HG03064 (cell line): ENCODE data around the gene GPR62.
"Not testable (repeated sequence)": the region's sequence is repeated elsewhere in the genome, so short reads cannot be mapped to it uniquely, and the experiment has no call there.

ENCODE experiments used
- ATAC-seq: cut with Tn5 transposase; IDR thresholded peaks from one replicate; pipeline ENCODE4 v1.9.1; 2021; ENCODE audit warnings: low read depth; ENCODE audit not compliant: unreplicated experiment

The GPR62 gene, protein sequence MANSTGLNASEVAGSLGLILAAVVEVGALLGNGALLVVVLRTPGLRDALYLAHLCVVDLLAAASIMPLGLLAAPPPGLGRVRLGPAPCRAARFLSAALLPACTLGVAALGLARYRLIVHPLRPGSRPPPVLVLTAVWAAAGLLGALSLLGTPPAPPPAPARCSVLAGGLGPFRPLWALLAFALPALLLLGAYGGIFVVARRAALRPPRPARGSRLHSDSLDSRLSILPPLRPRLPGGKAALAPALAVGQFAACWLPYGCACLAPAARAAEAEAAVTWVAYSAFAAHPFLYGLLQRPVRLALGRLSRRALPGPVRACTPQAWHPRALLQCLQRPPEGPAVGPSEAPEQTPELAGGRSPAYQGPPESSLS

DNA sequence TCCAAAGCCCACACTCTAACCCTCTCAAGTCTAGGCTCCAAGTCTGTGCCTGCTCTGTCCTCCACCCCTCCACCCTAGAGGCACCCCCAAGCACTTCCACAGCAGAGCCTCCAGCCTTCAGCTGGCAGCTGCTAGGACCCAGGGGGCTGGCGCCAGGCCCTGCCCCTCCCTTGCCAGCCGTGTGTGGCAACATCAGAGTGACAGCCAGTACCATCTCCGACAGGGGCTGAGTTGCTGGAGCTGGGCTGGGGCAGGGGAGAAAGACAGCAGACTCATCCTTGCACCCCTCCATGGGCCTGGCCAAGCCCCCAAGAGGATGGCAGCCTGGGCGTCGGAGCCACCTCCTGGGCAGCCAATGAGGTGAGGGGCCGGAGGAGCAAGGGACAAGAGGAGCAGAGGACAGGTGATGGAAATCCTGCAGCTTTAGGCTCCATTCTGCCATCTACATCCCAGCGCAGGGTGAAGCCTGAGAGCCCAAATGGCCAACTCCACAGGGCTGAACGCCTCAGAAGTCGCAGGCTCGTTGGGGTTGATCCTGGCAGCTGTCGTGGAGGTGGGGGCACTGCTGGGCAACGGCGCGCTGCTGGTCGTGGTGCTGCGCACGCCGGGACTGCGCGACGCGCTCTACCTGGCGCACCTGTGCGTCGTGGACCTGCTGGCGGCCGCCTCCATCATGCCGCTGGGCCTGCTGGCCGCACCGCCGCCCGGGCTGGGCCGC lies at the start of gene GPR62:
Gene GPR62 (plus strand): TSS at position 207 of the 718 bp plus-strand sequence. CDS start 272 bp downstream, at position 479.
- no peak for ATAC-seq

GRCh38 chr3:51908026-51908425 lies 47.2 kb upstream of the GPR62 start:
- no peak for ATAC-seq

GRCh38 chr3:51916418-51916817 lies 38.8 kb upstream of the GPR62 start:
- no peak for ATAC-seq

- no peak for ATAC-seq
Measured at GRCh38 chr3:51921081-51921578, 34.1 kb upstream of the GPR62 start.

GRCh38 chr3:51927061-51927977 lies 27.9 kb upstream of the GPR62 start:
- ATAC-seq: no peak

GRCh38 chr3:51928438-51928837 lies 26.7 kb upstream of the GPR62 start:
- ATAC-seq: no peak

GRCh38 chr3:51928981-51929380 lies 26.2 kb upstream of the GPR62 start:
- ATAC-seq: not testable (repeated sequence)

DNA sequence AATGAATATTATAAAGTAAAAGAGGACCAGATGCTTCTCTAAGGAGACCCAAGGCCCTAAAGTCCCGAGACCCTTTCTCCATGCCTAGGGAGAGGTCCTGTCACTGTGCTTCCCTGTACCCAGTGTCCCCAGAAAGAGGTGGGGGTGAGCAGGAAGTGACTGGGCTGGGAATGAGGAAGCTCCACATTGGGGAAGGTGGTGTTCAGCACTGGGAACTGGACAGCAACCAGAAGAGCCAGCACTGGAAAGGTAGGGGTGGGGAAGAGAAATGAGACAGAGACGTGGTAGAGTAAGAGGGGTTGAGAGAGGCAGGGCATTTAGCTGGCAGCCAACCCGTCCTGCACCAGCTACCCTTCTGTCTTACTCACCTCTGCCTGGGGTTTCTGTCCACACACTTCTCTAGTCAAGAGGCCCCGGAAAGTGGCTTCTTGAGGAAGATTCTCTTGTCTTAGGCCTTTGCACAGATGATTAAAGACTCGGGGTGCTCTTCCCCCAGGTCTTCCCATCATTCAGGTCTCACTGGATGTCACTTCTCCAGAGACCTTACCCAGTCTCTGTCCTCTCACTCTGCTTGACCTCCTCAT lies 25.7 kb upstream of the GPR62 start:
- ATAC-seq: no peak

GRCh38 chr3:51930439-51930838 lies 24.7 kb upstream of the GPR62 start:
- ATAC-seq: no peak

DNA sequence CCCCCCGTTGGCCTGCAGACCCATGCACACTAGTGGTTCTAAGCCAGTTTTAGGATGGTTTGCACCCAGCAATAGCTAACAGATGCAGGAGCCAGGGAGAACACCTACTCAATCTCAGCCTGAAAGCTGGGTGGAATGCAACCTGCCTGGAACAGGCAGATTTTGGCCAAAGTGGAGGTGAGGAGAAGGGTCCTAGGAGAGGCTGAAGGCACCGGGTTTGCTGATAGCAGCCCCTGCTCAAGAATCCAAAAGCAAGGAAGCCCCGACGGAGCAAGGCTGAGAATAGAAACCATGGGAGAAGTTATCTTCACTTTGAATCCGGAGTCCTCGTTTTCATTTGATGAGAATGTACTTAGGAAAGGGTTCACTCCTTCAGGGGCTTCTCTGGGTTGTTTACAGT lies 23.4 kb upstream of the GPR62 start:
- no peak for ATAC-seq

DNA sequence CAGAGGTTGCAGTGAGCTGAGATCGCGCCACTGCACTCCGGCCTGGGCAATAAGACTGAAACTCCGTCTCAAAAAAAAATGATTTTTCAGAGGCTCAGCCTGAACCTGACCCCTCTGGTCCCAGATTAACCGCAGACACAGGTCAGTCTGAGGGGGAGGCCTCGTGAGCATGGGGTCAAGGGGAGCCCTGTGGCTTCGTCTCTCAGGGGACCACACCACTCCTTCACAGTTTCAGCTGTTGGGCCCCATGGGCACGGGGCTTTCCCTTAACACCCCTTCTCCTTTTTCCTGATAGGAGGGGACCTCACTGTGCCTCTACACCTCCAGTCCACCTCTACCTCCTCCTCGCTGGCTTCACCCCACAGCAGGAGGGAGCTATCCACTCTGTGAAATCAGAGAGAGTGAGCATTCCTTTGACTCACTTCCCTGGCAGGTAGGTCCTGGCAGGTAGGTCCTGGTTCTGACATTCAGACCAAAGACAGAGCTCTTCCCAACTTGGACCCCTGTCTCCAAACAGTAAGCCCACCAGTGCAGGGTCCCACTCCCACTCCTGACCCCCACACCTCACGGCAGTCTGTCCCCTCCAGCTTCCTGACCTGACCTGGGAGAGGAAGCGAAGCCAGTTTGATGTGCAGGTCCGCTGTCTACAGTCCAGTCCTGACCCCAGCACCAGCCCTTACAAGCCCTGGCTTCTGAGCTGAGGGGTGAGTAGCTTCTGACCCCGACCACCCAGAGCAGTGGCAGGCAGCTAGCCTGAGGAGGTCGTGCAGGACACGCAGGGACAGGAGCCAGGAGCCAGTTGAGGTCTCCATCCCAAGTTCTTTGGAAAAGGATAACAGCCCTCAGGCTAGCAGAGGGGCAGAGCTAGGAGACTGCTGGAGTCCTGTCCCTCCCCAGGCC lies 22.5 kb upstream of the GPR62 start:
- no peak for ATAC-seq

DNA sequence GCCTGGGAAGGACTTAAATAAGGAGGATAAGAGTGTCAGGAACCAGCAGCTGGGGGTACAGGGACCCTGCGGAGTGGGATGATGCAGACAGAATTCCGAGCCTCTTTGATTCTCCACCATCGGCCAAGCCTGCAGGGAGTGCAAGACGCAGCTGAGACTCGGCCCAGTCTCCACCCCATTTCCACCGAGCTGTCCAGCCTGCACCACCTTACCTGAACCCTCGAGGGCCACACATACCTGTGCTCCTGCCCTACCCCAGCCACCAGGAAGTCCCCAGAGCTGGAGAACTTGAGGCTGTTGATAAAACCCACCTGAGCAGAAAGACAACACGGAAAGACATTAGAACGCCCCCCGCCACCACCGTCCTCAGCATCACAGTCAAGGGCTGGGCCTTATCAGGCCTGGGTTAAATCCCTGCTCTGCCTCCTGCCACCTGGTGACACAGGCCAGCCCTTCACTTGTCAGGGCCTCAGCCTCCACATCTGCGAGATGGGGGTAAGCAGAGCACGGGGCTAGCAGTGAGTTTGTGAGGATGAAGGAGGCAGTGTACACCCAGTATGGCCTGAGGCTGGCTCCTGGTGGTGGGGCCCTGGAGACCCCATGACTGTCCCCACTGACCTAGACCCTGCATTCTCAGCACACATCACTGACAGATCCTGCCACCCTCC lies 21.6 kb upstream of the GPR62 start:
- no peak for ATAC-seq

- ATAC-seq: no peak
Measured at GRCh38 chr3:51934139-51934850, 20.9 kb upstream of the GPR62 start.

GRCh38 chr3:51934991-51935885 lies 19.9 kb upstream of the GPR62 start:
- ATAC-seq: no peak

DNA sequence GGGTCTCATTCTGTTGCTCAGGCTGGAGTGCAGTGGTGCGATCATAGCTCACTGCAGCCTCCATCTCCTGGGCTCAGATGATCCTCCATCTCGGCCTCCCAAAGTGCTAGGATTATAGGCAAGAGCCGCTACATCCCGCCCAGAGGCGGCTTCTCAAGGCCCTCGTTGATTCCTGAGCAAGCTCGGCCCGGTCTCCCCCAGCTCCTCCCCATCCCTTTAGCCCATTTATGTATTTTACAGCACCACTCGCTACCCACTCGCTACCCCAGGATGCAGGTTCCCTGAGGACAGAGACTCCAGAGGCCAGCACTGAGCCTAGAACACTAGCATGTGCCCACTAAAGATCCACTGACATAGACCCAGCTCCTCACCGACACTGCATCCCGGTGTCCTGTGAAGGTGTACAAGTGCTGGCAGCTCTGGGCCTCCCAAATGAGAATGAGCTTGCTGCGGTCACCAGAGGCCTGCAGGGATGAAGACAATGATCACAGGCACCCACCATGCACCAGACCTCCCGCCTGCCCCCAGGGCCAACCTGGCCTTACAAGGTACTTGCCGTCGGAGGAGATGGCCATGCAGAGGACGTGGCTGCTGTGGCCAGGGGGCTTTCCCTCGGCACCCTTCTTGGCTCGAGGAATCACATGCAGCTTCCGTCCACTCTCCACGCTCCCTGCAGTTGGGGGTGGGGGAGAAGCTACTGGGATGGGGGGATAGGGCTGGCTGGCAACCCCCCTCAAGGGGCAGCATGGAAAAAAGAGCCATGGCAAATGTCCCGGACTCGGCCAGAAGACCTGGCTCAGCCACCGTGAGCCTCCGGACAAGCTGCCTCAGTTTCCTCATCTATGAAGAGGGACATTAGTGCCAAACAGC lies 19.1 kb upstream of the GPR62 start:
- ATAC-seq: no peak

DNA sequence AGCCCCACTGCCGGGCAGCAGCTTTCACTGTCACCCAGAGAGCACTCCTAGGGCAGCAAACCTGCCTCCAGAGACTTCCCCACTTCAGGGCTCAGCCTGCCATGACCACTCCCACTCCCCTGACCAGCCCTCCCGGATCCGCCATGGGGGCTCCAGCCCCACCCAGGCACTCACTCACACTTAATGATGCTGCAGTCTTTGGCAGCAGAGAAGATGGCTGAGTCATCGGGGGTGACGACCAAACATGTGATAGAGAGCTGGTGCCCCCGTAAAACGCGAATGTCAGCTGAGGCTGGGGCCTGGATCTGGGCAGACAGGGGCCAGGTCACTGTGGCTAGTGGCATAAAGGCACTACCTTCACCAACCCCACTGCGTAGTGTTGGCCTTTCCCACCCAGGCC lies 18.2 kb upstream of the GPR62 start:
- ATAC-seq: no peak
